Stomach (tissue), 4 donors: ENCODE results near the gene CCNQ.

Experiments
- CTCF ChIP-seq, 7 experiments: fragments of 450-650 bp in 4 of 7; fragments of 200-600 bp in 3 of 7; sonication (generic) in 3 of 7; IDR thresholded peaks; one replicate each; pipeline ENCODE4 v1.5.1; 2016 to 2019; ENCODE audit warnings: antibody characterized with exemption in 7 of 7, control low read depth in 2 of 7, mild to moderate bottlenecking in 1 of 7
- EP300 ChIP-seq: sonication (generic); formaldehyde crosslinking; IDR thresholded peaks from one replicate; pipeline ENCODE4 v1.6.1; 2017; ENCODE audit warnings: antibody characterized with exemption
- POLR2A ChIP-seq, 4 donors: fragments of 450-650 bp; IDR thresholded peaks; one replicate each; pipeline ENCODE4 v1.6.1; 2016; ENCODE audit warnings: antibody characterized with exemption in 4 of 4, control low read depth in 2 of 4, mild to moderate bottlenecking in 1 of 4, moderate library complexity in 1 of 4
- POLR2AphosphoS5 ChIP-seq, 3 donors: sonication (generic); formaldehyde crosslinking; IDR thresholded peaks; one replicate each; pipeline ENCODE4 v1.6.1; 2016; ENCODE audit warnings: antibody characterized with exemption in 3 of 3

- TF ChIP-seq CTCF (IDR thresholded peaks at IDR 0.05): no peak
- TF ChIP-seq POLR2A (IDR thresholded peaks at IDR 0.05): no peak
- no peak for TF ChIP-seq POLR2AphosphoS5 (IDR thresholded peaks at IDR 0.05)
- TF ChIP-seq EP300: no peak
Observed at GRCh38 chrX:153592966-153593688, 5.8 kb downstream of the CCNQ start.
